Heart left ventricle (tissue), 13 donors: ENCODE data around the gene DISP2.
A peak's percentile ranks its signal among the peaks of the same experiment; 100 is the strongest.

Source experiments
- CTCF ChIP-seq, 12 donors: fragments of 200-600 bp; sonication (generic) in 4 of 12; IDR thresholded peaks; one replicate each; pipeline versions ENCODE4 v1.5.0 to v1.8.0; 2018 to 2022; ENCODE audit warnings: antibody characterized with exemption in 12 of 12, mild to moderate bottlenecking in 5 of 12
- POLR2A ChIP-seq, 2 donors: fragments of 450-650 bp; IDR thresholded peaks; one replicate each; pipeline ENCODE4 v1.6.1; 2017; ENCODE audit warnings: antibody characterized with exemption in 2 of 2, mild to moderate bottlenecking in 2 of 2, moderate library complexity in 2 of 2
- donor health status: ischemic (EF 13 %, LVEDD 7.1; RV severe dilation, severe dysfunction).
- donor health status: DM: no; HTN: yes; CAD: no.
- donor health status: DM: no; HTN: no; CAD: no.
- donor health status: ischemic (EF 25% LVEDD 6.9; RV normal size, moderate dysfunction).
- donor health status: ischemic (EF 25% LVEDD 5.7; RV mildly dilated, moderate dysfunction).
- donor health status: ischemic (EF 35%, LVEDD 5.7; RV mildly dilated, moderate dysfunction).
- donor health status: nonischemic (EF 11% LVEDD 7.7; RV severe dilation, severe dysfunction).
- donor health status: DM: yes; HTN: yes; CAD: no.
- donor health status: PGD.
- donor health status: ischemic (EF 29% LVEDD 5.4; RV normal size, mild dysfunction).
- donor health status: nonischemic (EF 23%, LVEDD 6.1; RV moderate dilation, normal function).

DNA sequence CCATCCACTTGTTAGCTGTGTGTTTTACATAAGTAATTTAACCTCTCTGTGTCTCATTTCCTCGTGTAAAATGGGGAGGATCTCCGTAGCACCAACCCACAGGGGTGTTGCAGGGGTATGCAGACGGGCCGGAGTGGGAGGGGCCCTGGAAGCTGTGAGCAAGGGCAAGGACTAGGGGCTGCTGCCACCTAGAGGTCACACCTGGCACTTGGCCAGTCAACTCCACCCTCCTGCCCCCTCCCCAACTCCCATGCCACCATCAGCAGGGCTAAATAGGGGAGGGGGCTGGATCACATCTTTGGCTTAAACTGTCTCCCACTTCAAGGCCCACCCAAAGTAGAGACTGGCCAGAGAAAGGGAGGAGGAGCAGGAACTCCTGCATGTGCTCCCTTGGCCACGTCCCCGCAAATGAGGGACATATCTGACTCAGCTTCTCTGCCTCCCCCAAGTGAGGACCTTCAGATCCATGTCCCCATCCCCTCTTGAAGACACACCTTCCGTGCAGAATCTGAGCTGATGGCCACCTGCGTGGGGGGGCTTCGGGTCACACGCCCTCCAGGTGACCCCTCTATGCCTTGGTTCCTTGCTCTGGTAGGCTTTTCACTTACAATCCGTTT is 19.9 kb upstream of the DISP2 start:
- TF ChIP-seq CTCF (IDR thresholded peaks at IDR 0.05) (peak; percentile 57 to 87 (median 75)), POLR2A (IDR thresholded peaks at IDR 0.05) (no peak)
